Measurements from ENCODE around the gene HDAC9. TPM values are rescaled to one million over a fixed set of nuclear protein-coding genes. Genes with fewer than 3 reads are reported as not detected.

Gene HDAC9
- polyA plus RNA-seq, 1 of the 3 experiments (the other 2 are of a cell fraction): 11.6 TPM

DNA sequence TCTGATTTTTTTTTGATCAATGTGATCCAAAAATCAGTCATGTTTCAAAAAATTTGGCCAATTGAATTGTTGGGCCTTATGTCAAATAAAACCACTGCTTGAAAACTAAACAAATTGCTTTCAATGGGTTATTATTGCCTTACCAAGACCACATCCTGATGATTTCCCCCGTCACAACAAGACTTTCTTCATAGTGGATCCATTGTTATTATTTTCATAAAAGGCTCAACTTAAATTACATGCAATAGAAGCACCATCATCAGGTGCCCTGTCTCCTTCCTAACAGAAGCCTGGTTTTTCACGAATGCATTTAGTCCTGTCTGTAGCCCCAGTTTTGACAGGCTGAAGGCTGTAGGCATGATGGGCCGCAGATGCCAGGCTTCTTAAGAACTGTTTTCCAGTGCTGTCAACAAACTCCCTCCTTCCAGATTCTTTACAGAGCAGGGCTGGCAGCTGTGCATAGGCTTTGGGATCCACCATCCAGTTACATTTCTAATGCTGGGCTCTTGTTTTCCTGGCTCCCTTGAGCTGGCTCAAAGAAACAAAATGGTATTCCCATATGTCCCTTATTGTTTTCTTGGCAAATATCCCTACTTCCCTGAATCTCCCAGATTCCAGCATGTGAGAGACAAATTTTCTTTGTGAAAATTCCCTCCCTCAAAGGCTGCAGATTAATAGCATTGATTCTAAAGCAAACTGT is 319.9 kb downstream of the HDAC9 start:
- H3K4me1 ChIP-seq (ENCODE audit: control insufficient read depth in 1 of 2, insufficient read depth in 2 of 2, low read depth in 1 of 2, low read length in 1 of 2): peaks cover 0 to 2% of the 10 kb centered on the region in 2 experiments; a peak in 2 of 4 replicates
- POLR2A ChIA-PET: no interaction called here
- H3K4me2 ChIP-seq: no peak overlapping the region
- H2AFZ ChIP-seq (ENCODE audit: low read depth): no peak overlapping the region
- CTCF ChIA-PET: interaction anchor here (1.0 to 1.1 kb wide), 3 partner anchors 42 to 463 kb away, joined by 3 read pairs; no protein-coding TSS in a partner anchor
- TF ChIP-seq, protein P1, sequence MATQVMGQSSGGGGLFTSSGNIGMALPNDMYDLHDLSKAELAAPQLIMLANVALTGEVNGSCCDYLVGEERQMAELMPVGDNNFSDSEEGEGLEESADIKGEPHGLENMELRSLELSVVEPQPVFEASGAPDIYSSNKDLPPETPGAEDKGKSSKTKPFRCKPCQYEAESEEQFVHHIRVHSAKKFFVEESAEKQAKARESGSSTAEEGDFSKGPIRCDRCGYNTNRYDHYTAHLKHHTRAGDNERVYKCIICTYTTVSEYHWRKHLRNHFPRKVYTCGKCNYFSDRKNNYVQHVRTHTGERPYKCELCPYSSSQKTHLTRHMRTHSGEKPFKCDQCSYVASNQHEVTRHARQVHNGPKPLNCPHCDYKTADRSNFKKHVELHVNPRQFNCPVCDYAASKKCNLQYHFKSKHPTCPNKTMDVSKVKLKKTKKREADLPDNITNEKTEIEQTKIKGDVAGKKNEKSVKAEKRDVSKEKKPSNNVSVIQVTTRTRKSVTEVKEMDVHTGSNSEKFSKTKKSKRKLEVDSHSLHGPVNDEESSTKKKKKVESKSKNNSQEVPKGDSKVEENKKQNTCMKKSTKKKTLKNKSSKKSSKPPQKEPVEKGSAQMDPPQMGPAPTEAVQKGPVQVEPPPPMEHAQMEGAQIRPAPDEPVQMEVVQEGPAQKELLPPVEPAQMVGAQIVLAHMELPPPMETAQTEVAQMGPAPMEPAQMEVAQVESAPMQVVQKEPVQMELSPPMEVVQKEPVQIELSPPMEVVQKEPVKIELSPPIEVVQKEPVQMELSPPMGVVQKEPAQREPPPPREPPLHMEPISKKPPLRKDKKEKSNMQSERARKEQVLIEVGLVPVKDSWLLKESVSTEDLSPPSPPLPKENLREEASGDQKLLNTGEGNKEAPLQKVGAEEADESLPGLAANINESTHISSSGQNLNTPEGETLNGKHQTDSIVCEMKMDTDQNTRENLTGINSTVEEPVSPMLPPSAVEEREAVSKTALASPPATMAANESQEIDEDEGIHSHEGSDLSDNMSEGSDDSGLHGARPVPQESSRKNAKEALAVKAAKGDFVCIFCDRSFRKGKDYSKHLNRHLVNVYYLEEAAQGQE (IDR thresholded peaks at IDR 0.05; ENCODE audit: low read depth, low read length): no peak
- no peak for TF ChIP-seq GATA2 (CRISPR knock-in tag; IDR thresholded peaks at IDR 0.05)
- TF ChIP-seq SMC3 (IDR thresholded peaks at IDR 0.05; ENCODE audit: low read depth, low read length): no peak
- TF ChIP-seq CHD2 (IDR thresholded peaks at IDR 0.05; ENCODE audit: low read length, partially characterized antibody): no peak
- TF ChIP-seq, protein P2, sequence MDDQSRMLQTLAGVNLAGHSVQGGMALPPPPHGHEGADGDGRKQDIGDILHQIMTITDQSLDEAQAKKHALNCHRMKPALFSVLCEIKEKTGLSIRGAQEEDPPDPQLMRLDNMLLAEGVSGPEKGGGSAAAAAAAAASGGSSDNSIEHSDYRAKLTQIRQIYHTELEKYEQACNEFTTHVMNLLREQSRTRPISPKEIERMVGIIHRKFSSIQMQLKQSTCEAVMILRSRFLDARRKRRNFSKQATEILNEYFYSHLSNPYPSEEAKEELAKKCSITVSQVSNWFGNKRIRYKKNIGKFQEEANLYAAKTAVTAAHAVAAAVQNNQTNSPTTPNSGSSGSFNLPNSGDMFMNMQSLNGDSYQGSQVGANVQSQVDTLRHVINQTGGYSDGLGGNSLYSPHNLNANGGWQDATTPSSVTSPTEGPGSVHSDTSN (IDR thresholded peaks at IDR 0.05): no peak
- TF ChIP-seq RFX5 (IDR thresholded peaks at IDR 0.05; ENCODE audit: low read length): no peak
- TF ChIP-seq, protein P3, sequence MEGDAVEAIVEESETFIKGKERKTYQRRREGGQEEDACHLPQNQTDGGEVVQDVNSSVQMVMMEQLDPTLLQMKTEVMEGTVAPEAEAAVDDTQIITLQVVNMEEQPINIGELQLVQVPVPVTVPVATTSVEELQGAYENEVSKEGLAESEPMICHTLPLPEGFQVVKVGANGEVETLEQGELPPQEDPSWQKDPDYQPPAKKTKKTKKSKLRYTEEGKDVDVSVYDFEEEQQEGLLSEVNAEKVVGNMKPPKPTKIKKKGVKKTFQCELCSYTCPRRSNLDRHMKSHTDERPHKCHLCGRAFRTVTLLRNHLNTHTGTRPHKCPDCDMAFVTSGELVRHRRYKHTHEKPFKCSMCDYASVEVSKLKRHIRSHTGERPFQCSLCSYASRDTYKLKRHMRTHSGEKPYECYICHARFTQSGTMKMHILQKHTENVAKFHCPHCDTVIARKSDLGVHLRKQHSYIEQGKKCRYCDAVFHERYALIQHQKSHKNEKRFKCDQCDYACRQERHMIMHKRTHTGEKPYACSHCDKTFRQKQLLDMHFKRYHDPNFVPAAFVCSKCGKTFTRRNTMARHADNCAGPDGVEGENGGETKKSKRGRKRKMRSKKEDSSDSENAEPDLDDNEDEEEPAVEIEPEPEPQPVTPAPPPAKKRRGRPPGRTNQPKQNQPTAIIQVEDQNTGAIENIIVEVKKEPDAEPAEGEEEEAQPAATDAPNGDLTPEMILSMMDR (IDR thresholded peaks at IDR 0.05): no peak
- no peak for TF ChIP-seq EP300 (IDR thresholded peaks at IDR 0.05; ENCODE audit: borderline replicate concordance in 1 of 2, low read depth in 1 of 2, low read length in 1 of 2)
- TF ChIP-seq, protein P4, sequence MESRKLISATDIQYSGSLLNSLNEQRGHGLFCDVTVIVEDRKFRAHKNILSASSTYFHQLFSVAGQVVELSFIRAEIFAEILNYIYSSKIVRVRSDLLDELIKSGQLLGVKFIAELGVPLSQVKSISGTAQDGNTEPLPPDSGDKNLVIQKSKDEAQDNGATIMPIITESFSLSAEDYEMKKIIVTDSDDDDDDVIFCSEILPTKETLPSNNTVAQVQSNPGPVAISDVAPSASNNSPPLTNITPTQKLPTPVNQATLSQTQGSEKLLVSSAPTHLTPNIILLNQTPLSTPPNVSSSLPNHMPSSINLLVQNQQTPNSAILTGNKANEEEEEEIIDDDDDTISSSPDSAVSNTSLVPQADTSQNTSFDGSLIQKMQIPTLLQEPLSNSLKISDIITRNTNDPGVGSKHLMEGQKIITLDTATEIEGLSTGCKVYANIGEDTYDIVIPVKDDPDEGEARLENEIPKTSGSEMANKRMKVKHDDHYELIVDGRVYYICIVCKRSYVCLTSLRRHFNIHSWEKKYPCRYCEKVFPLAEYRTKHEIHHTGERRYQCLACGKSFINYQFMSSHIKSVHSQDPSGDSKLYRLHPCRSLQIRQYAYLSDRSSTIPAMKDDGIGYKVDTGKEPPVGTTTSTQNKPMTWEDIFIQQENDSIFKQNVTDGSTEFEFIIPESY (IDR thresholded peaks at IDR 0.05; ENCODE audit: borderline replicate concordance, low read depth): no peak
- TF ChIP-seq, protein P5, sequence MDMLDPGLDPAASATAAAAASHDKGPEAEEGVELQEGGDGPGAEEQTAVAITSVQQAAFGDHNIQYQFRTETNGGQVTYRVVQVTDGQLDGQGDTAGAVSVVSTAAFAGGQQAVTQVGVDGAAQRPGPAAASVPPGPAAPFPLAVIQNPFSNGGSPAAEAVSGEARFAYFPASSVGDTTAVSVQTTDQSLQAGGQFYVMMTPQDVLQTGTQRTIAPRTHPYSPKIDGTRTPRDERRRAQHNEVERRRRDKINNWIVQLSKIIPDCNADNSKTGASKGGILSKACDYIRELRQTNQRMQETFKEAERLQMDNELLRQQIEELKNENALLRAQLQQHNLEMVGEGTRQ (IDR thresholded peaks at IDR 0.05; ENCODE audit: borderline replicate concordance, low read depth, low read length): no peak
- no peak for TF ChIP-seq MEF2A (IDR thresholded peaks at IDR 0.05; ENCODE audit: borderline replicate concordance, low read depth)
- TF ChIP-seq FOSL2 (IDR thresholded peaks at IDR 0.05; ENCODE audit: borderline replicate concordance, low read depth): no peak
- TF ChIP-seq RXRA (IDR thresholded peaks at IDR 0.05; ENCODE audit: borderline replicate concordance, low read depth): no peak
- H3F3A ChIP-seq (replicated peaks; ENCODE audit: insufficient read depth): peaks cover 4% of the 10 kb centered on the region
- H4K20me1 ChIP-seq (ENCODE audit: insufficient read depth): no peaks in the 10 kb centered on the region
- H3K9me2 ChIP-seq: peaks cover 6% of the 10 kb centered on the region; the same call in 1 of the 2 replicates
- no peaks in the 10 kb centered on the region for H3K27me3 ChIP-seq (ENCODE audit: insufficient read depth)
- no peaks in the 10 kb centered on the region for H3K79me2 ChIP-seq (ENCODE audit: insufficient read depth)
- H3K27ac ChIP-seq (ENCODE audit: low read depth in 2 of 2, low read length in 1 of 2): no peak overlapping the region
- no peak for DNase-seq
- 87% methylated on average over 3 of the region's 3 CpGs for WGBS (ENCODE audit: low lambda C conversion rate)
- H3K9ac ChIP-seq: no peak overlapping the region
- no peak overlapping the region; a peak in 1 of 4 replicates for H3K4me3 ChIP-seq (ENCODE audit: low read depth in 2 of 2, low read length in 1 of 2)
- peaks cover 6 to 14% of the 10 kb centered on the region in 2 experiments for H3K36me3 ChIP-seq (replicated peaks in 1 of 2; ENCODE audit: control insufficient read depth in 1 of 2, insufficient read depth in 2 of 2, low read length in 1 of 2)
- H3K9me3 ChIP-seq: peaks cover 20% of the 10 kb centered on the region

Measured in SK-N-SH (cell line).